Right atrium auricular region (tissue), 2 donors: ENCODE measurements around the gene NFATC2IP. TPM values are rescaled to one million over a fixed set of nuclear protein-coding genes. Genes with fewer than 3 reads are reported as not detected.
"Not testable (repeated sequence)": the region's sequence is repeated elsewhere in the genome, so short reads cannot be mapped to it uniquely, and the experiment has no call there.

Source experiments
- DNase-seq: peaks from one replicate; pipeline ENCODE4 v3.0.0-alpha.2; 2019; ENCODE audit warnings: low spot score
- H3K27ac ChIP-seq, 2 donors: fragments of 200-600 bp; sonication (generic); 1 replicate in 1 of 2; 2 replicates in 1 of 2; pipeline ENCODE4 v1.5.1; 2016 to 2019
- H3K27me3 ChIP-seq, 2 donors: fragments of 200-600 bp; sonication (generic); one replicate each; pipeline versions ENCODE4 v1.5.1 to v1.6.0; 2017 to 2019
- H3K36me3 ChIP-seq: fragments of 200-600 bp; sonication (generic); one replicate; pipeline ENCODE4 v1.5.1; 2016
- H3K4me1 ChIP-seq, 2 donors: fragments of 200-600 bp; sonication (generic); one replicate each; pipeline versions ENCODE4 v1.5.1 to v1.6.0; 2017 to 2019
- H3K4me3 ChIP-seq, 2 donors: fragments of 200-600 bp; sonication (generic); 1 replicate in 1 of 2; 2 replicates in 1 of 2; pipeline ENCODE4 v1.5.1; 2017 to 2019; ENCODE audit warnings: mild to moderate bottlenecking in 1 of 2, moderate library complexity in 1 of 2
- H3K9me3 ChIP-seq, 2 donors: fragments of 200-600 bp; sonication (generic); one replicate each; pipeline ENCODE4 v1.5.1; 2019
- CTCF ChIP-seq, 2 donors: fragments of 200-600 bp; sonication (generic); IDR thresholded peaks; one replicate each; pipeline ENCODE4 v1.5.1; 2019; ENCODE audit warnings: antibody characterized with exemption in 2 of 2
- total RNA-seq, 2 donors: library from RNA; depleted of rRNA; stranded (reverse); fragments of >200 nt; gene quantifications; one replicate each; pipeline ENCODE4 v1.1.0, GENCODE V29; 2016

Gene NFATC2IP
- total RNA-seq, 2 donors from 2014 or later, result 10.6 to 13.0 TPM

- TF ChIP-seq CTCF (IDR thresholded peaks at IDR 0.05), result no peak
- Histone ChIP-seq H3K4me3 (peak overlapping the region in 1 of 2 donors; percentile 94), H3K27me3 (no peaks in the 10 kb centered on the region), H3K9me3 (no peaks in the 10 kb centered on the region), H3K4me1 (peaks cover 0 to 14% of the 10 kb centered on the region in 2 donors), H3K36me3 (peaks cover 9% of the 10 kb centered on the region), H3K27ac (peak overlapping the region; percentile 98 to 99)
- no peak for DNase-seq
Observed at GRCh38 chr16:28923652-28924398, 26.9 kb upstream of the NFATC2IP start.

- peak overlapping the region; percentile 98 to 99 for H3K27ac ChIP-seq
- DNase-seq, result no peak
- H3K27me3 ChIP-seq, result no peaks in the 10 kb centered on the region
- H3K4me3 ChIP-seq, result peak overlapping the region; percentile 80 to 94
- peaks cover 0 to 14% of the 10 kb centered on the region in 2 donors for H3K4me1 ChIP-seq
- no peak for TF ChIP-seq CTCF (IDR thresholded peaks at IDR 0.05)
- peaks cover 4% of the 10 kb centered on the region for H3K36me3 ChIP-seq
- H3K9me3 ChIP-seq, result no peaks in the 10 kb centered on the region
Observed at GRCh38 chr16:28924399-28924761, 26.4 kb upstream of the NFATC2IP start.

GRCh38 chr16:28924762-28925385, 25.9 kb upstream of the NFATC2IP start, which contains the start of gene RABEP2:
RABEP2 (minus strand) TSS chr16:28925238; CDS start chr16:28925163, 75 bp downstream.
- peak within 1 kb of the TSS; percentile 80 to 94 for H3K4me3 ChIP-seq
- TF ChIP-seq CTCF (IDR thresholded peaks at IDR 0.05), result no peak
- peak; percentile 90 for DNase-seq
- no peaks in the 10 kb centered on the region for H3K9me3 ChIP-seq
- H3K4me1 ChIP-seq, result peaks cover 0 to 14% of the 10 kb centered on the region in 2 donors
- H3K27me3 ChIP-seq, result no peaks in the 10 kb centered on the region
- H3K36me3 ChIP-seq, result no peaks in the 10 kb centered on the region
- peak within 1 kb of the TSS; percentile 98 to 99 for H3K27ac ChIP-seq

- Histone ChIP-seq H3K36me3 (no peaks in the 10 kb centered on the region), H3K4me3 (peak overlapping the region; percentile 80 to 94), H3K27ac (peak overlapping the region; percentile 98 to 99), H3K27me3 (no peaks in the 10 kb centered on the region), H3K4me1 (peaks cover 0 to 14% of the 10 kb centered on the region in 2 donors), H3K9me3 (no peaks in the 10 kb centered on the region)
- DNase-seq, result peak; percentile 85
- peak in 1 of 2 donors; percentile 34 for TF ChIP-seq CTCF (IDR thresholded peaks at IDR 0.05)
Observed at GRCh38 chr16:28925386-28926228, 25.1 kb upstream of the NFATC2IP start.

DNA sequence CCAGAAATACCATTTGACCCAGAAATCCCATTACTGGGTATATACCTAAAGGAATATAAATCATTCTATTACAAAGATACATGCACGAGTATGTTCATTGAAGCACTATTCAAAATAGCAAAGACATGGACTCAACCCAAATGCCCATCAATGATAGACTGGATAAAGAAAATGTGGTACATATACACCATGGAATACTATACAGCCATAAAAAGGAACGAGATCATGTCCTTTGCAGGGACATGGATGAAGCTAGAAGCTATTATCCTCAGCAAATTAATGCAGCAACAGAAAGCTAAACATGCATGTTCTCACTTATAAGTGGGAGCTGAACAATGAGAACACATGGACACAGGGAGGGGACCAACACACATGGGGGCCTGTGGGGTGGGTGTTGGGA, 24.5 kb upstream of the NFATC2IP start:
- not testable (repeated sequence) for H3K36me3 ChIP-seq, H3K9me3 ChIP-seq, DNase-seq, H3K27me3 ChIP-seq
- Histone ChIP-seq H3K27ac (peak overlapping the region in 1 of 2 donors; percentile 99), H3K4me3 (peak overlapping the region; percentile 80 to 94), H3K4me1 (peaks cover 0 to 14% of the 10 kb centered on the region in 2 donors)

DNA sequence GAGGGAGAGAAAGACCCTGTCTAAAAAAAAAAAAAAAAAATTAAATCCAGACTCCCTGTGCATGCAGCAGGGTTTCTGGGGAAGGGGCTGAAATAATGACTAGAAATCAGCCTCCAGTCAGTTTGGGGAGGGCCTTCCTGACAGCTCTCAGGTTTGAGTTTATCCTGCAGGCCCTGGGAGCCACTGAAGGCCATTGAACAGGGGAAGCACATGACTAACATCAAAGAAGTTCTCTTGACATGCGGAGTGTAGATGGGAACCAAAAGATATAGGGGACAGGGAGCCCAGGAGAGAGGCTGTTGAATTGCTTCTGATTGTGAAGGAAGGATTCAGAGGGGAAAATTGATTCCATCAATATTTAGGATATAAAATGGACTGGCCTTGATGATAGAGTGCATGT, 22.9 kb upstream of the NFATC2IP start:
- Histone ChIP-seq H3K27ac (no peak overlapping the region), H3K4me3 (no peak overlapping the region), H3K4me1 (peaks cover 0 to 14% of the 10 kb centered on the region in 2 donors), H3K27me3 (no peaks in the 10 kb centered on the region), H3K36me3 (no peaks in the 10 kb centered on the region), H3K9me3 (no peaks in the 10 kb centered on the region)
- no peak for TF ChIP-seq CTCF (IDR thresholded peaks at IDR 0.05)
- DNase-seq, result no peak
